GM12865 (cell line): ENCODE results near the gene CRB2.

ENCODE experiments used
- DNase-seq: peaks from one replicate; pipeline ENCODE4 v3.0.0; 2010; ENCODE audit warnings: low read depth
- H3K4me3 ChIP-seq: 2 replicates; pipeline ENCODE4 v1.5.1; 2011; ENCODE audit warnings: mild to moderate bottlenecking, low read depth, low read length, control low read depth
- TF ChIP-seq, protein P1 (sequence below): IDR thresholded peaks from 2 replicates; pipeline ENCODE4 v1.5.1; 2011; ENCODE audit warnings: low read length, control low read depth, low read depth, inconsistent platforms; ENCODE audit not compliant: insufficient read depth; ENCODE audit errors: missing control alignments

The CRB2 gene

DNA sequence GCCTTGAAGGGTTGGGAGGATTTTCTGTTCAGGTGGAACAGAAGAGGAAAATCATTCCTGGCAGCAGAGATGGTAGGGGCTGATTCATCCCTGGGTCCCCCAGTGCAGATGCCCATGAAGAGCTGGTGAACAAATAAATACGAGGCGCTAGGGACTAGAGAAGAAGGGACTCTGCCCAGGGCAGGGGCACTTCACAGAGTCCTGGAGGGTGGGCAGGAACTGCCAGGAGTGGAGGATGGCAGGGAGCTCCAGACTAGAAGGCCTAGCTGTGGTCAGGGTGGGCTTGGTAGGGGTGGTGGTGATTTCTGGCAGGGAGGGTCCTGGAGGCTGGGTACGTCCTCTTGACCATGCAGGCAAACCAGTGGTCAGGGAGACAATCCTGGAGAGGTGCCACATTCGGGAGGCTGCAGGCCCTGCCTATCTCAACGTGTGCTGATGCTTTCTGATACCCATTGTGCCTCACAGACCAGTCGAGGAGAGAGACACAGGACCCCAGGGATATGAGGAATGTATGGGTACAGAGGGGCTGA lies 69.9 kb downstream of the CRB2 start:
- no peak overlapping the region for H3K4me3 ChIP-seq
- TF ChIP-seq, protein P1, sequence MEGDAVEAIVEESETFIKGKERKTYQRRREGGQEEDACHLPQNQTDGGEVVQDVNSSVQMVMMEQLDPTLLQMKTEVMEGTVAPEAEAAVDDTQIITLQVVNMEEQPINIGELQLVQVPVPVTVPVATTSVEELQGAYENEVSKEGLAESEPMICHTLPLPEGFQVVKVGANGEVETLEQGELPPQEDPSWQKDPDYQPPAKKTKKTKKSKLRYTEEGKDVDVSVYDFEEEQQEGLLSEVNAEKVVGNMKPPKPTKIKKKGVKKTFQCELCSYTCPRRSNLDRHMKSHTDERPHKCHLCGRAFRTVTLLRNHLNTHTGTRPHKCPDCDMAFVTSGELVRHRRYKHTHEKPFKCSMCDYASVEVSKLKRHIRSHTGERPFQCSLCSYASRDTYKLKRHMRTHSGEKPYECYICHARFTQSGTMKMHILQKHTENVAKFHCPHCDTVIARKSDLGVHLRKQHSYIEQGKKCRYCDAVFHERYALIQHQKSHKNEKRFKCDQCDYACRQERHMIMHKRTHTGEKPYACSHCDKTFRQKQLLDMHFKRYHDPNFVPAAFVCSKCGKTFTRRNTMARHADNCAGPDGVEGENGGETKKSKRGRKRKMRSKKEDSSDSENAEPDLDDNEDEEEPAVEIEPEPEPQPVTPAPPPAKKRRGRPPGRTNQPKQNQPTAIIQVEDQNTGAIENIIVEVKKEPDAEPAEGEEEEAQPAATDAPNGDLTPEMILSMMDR: no peak
- no peak for DNase-seq

- H3K4me3 ChIP-seq: no peak overlapping the region
- TF ChIP-seq, protein P1: no peak
- DNase-seq: peak; percentile 55
These were observed 70.4 kb downstream of the CRB2 start for GRCh38 chr9:123426406-123426805.
